HG03045 (cell line): ENCODE measurements around the gene IL17RC.
"Not testable (repeated sequence)": the region's sequence is repeated elsewhere in the genome, so short reads cannot be mapped to it uniquely, and the experiment has no call there.

Source experiments
- ATAC-seq: cut with Tn5 transposase; IDR thresholded peaks from one replicate; pipeline ENCODE4 v1.9.1; 2021; ENCODE audit warnings: mild to moderate bottlenecking, moderate library complexity; ENCODE audit not compliant: unreplicated experiment

The IL17RC gene

GRCh38 chr3:9914559-9915253, 2.2 kb upstream of the IL17RC start:
- ATAC-seq, result no peak

DNA sequence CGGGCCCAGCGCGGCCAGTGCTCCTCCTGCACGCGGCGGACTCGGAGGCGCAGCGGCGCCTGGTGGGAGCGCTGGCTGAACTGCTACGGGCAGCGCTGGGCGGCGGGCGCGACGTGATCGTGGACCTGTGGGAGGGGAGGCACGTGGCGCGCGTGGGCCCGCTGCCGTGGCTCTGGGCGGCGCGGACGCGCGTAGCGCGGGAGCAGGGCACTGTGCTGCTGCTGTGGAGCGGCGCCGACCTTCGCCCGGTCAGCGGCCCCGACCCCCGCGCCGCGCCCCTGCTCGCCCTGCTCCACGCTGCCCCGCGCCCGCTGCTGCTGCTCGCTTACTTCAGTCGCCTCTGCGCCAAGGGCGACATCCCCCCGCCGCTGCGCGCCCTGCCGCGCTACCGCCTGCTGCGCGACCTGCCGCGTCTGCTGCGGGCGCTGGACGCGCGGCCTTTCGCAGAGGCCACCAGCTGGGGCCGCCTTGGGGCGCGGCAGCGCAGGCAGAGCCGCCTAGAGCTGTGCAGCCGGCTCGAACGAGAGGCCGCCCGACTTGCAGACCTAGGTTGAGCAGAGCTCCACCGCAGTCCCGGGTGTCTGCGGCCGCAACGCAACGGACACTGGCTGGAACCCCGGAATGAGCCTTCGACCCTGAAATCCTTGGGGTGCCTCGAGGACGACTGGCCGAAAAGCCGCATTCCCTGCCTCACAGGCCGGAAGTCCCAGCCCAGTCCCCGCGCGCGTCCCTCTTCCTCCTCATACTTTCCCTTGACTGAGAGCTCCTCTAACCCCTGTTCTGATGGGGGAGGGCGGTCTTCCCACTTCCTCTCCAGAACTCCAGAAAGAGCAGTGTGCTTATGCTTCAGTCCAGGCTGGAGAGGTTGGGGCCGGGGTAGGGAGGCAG, 1.4 kb upstream of the IL17RC start:
- ATAC-seq, result no peak

GRCh38 chr3:9916346-9916733, 558 bp upstream of the IL17RC start:
- no peak for ATAC-seq

- ATAC-seq, result no peak
Observed at GRCh38 chr3:9917820-9918219, 922 bp downstream of the IL17RC start.

- no peak for ATAC-seq
Observed at GRCh38 chr3:9918261-9919038, 1.6 kb downstream of the IL17RC start.

GRCh38 chr3:9928158-9928557, 11.3 kb downstream of the IL17RC start:
- no peak for ATAC-seq

GRCh38 chr3:9930804-9931418, 14.0 kb downstream of the IL17RC start:
- ATAC-seq, result no peak

DNA sequence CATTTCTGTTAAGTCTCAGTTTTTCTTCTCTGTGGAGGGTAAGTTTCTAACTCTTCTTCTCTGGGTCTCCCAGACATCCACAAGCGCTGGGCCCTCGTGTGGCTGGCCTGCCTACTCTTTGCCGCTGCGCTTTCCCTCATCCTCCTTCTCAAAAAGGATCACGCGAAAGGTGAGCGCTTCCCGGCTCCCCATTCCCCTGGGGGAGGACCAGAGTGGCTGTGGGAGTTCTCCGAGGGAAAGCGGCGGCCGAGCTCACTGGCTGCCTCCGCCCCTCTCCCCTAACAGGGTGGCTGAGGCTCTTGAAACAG, 15.6 kb downstream of the IL17RC start:
- ATAC-seq, result no peak

DNA sequence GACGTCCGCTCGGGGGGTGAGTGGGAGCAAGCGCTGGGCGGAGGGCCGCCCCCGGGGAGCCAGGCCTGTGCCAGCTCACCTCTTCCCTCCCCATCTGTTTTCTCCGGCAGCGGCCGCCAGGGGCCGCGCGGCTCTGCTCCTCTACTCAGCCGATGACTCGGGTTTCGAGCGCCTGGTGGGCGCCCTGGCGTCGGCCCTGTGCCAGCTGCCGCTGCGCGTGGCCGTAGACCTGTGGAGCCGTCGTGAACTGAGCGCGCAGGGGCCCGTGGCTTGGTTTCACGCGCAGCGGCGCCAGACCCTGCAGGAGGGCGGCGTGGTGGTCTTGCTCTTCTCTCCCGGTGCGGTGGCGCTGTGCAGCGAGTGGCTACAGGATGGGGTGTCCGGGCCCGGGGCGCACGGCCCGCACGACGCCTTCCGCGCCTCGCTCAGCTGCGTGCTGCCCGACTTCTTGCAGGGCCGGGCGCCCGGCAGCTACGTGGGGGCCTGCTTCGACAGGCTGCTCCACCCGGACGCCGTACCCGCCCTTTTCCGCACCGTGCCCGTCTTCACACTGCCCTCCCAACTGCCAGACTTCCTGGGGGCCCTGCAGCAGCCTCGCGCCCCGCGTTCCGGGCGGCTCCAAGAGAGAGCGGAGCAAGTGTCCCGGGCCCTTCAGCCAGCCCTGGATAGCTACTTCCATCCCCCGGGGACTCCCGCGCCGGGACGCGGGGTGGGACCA, 16.1 kb downstream of the IL17RC start:
- peak; percentile 65 for ATAC-seq

DNA sequence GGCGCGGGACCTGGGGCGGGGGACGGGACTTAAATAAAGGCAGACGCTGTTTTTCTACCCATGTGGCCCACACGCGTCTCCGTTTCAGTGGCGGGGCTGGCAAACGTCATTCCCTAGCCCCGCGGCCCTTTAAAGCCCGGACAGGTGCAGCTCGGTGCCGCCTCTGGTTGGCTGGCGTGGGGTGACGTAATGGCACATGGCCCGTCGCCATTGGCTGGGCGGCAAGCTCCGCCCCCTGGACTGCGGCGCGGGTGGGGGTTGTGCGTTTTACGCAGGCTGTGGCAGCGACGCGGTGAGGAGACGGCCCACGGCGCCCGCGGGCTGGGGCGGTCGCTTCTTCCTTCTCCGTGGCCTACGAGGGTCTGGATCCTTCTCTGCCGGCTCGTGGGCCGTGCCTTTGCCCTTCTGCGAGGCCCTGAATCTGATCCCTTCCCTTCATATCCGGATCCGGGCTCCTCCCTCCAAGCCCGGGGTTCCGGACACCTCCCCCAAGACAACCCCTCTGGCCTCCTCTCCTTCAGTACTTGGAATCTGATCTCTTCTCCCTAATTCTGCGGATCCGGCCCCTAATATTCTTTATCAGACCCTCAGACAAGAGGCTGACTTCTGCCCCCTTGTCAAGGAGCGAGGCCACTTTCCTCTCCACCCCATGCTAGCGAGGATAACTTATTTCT, 16.8 kb downstream of the IL17RC start, which contains the start of gene CRELD1:
TSS of gene CRELD1 (plus strand) at position 274 of the 674 bp plus-strand sequence. CDS start 605 bp downstream, outside the sequence.
- peak; percentile 90 for ATAC-seq

DNA sequence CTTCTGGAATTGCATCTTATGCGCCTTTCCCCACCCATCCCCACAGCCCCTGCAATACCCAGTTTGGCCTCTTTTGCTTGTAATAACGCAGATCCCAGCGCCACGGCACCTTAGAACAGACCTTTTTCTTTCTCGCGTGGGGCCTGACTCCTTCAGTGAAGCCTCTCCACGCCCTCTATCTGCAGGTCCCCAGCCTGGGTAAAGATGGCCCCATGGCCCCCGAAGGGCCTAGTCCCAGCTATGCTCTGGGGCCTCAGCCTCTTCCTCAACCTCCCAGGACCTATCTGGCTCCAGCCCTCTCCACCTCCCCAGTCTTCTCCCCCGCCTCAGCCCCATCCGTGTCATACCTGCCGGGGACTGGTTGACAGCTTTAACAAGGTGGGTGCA, 17.3 kb downstream of the IL17RC start:
- ATAC-seq, result no peak

DNA sequence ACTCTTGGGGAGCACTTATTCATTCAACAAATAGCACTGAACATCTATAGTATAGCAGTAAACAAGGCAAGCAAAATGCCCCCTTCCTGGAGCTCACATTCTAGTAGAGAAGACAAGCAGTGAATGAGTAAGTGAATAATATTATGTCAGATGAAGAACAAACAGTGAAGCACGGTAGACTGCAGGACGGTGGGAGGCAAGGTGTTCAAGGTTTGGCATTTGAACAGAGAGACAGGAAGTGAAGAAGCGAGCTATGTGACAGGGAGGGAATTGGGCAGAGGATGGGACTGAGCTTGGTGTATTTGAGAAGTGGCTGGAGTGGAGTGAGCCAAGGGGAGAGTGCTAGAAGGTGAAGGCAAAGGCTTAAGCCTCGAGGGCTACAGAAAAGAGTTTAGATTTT, 18.1 kb downstream of the IL17RC start:
- no peak for ATAC-seq

- ATAC-seq, result no peak
Observed at GRCh38 chr3:9935966-9936510, 19.1 kb downstream of the IL17RC start.

- ATAC-seq, result no peak
Observed at GRCh38 chr3:9937486-9938238, 20.8 kb downstream of the IL17RC start.

DNA sequence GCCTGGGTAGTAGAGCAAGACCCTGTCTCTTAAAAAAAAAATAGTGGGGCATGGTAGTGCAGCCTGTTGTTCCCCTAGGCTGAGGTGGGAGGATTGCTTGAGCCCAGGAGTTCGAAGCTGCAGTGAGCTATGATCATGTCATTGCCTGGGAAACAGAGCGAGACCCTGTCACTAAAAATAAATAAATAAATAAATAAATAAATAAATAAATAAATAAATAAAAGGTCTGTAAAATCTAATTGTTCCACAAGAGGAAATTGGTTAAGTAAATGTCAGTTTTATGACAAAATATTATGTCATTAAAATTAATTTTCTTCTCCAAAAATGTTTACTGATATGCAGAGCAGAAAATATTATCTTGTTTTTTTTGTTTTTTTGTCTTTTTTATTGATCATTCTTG, 22.1 kb downstream of the IL17RC start:
- ATAC-seq, result no peak

DNA sequence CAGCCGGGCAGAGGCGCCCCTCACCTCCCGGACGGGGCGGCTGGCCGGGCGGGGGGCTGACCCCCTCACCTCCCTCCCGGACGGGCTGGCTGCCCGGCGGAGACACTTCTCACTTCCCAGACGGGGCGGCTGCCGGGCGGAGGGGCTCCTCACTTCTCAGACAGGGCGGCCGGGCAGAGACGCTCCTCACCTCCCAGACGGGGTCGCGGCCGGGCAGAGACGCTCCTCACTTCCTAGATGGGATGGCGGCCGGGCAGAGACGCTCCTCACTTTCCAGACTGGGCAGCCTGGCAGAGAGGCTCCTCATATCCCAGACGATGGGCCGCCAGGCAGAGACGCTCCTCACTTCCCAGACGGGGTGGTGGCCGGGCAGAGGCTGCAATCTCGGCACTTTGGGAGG, 23.0 kb downstream of the IL17RC start:
- not testable (repeated sequence) for ATAC-seq

- no peak for ATAC-seq
Observed at GRCh38 chr3:9940746-9941145, 23.8 kb downstream of the IL17RC start.

- ATAC-seq, result no peak
Observed at GRCh38 chr3:9942164-9942563, 25.3 kb downstream of the IL17RC start.
